HG03354 (cell line): Measurements from ENCODE around the gene KIAA1217.

Source experiments
- ATAC-seq: cut with Tn5 transposase; IDR thresholded peaks from one replicate; pipeline ENCODE4 v1.9.1; 2021; ENCODE audit warnings: mild to moderate bottlenecking; ENCODE audit not compliant: unreplicated experiment, poor library complexity, severe bottlenecking

The KIAA1217 gene

DNA sequence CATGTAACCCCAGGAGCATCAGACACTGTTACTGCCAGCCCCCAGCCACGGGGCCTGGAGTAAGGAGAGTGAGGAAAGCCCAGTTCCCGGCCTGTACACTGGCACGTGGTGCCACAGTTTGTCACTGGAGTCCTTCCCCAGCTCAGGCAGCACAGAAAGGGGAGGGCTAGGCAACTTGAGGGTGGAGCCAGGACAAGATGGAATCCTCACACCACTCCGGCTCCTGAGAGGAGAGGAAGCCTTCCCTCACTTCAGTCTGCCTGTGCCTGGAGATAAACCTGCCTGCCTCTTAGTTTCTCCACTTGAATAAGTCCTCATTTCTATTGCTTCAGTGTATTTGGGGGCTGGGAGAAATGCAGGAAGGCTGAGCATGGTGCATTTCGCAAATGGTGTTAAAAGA is 176.0 kb downstream of the KIAA1217 start:
- ATAC-seq = no peak

DNA sequence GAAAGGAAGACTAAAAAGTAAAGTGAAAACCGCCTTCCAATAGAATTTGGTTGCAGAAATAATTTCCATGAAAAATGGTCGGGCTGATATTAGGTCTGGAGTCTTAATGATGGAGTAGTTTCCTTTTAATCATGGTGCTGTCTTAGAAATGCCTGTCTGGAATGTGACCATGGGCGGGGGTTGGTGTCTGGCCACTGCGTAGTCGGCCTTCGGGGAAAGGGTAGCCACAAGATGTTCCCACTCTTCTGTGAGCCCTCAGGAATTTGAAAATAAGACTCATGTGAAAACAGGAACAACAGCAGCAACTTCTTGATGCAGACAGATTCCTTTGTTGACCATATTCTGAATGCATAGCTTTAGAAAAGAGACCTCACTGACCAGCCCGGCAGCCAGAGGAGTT is 176.8 kb downstream of the KIAA1217 start:
- no peak for ATAC-seq

- ATAC-seq = no peak
Observed at GRCh38 chr10:24390146-24390700, 181.3 kb downstream of the KIAA1217 start.

- no peak for ATAC-seq
Observed at GRCh38 chr10:24390746-24391145, 181.8 kb downstream of the KIAA1217 start.

DNA sequence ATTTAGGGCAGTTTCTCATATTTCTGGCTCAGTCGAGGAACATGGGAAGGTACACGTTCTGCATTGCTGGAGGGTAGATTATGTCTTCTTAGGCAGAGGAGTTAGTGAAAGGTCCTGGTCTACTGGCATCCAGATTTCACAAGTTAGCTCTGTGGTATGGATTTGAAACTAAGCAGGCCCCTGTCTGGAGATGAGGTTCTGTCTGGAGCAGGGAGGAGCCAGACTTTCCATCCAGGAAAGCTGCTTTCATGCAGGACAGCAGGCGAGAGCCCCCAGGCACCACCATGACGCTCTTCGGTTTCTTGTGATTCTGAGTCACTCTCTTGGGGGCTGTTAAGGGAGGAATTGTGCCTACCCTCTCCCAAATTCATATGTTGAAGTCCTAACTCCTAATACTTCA is 184.3 kb downstream of the KIAA1217 start:
- no peak for ATAC-seq

- ATAC-seq = no peak
Observed at GRCh38 chr10:24394461-24395190, 185.7 kb downstream of the KIAA1217 start.

- ATAC-seq = no peak
Observed at GRCh38 chr10:24396396-24396795, 187.5 kb downstream of the KIAA1217 start.

GRCh38 chr10:24397662-24398061 is 188.7 kb downstream of the KIAA1217 start:
- no peak for ATAC-seq

DNA sequence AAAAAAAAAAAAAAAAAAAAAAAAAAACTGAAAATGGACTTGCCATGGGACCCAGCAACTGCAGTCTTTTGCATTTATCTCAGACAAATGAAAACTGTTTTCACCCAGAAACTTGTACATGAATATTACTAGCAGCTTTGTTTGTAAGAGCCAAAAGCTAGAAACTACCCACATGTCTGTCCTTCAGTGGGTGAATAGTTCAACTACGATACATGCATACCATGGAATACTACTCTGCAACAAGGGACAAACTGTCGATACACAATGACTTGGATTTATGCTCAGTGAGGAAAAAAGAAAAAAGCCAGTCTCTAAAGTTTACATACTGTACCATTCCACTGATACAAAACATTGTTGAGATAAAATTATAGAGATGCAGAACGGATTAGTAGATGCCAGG is 195.6 kb downstream of the KIAA1217 start:
- no peak for ATAC-seq

- ATAC-seq = no peak
Observed at GRCh38 chr10:24405635-24406034, 196.7 kb downstream of the KIAA1217 start.

GRCh38 chr10:24406809-24407483 is 198.0 kb downstream of the KIAA1217 start:
- ATAC-seq = no peak

DNA sequence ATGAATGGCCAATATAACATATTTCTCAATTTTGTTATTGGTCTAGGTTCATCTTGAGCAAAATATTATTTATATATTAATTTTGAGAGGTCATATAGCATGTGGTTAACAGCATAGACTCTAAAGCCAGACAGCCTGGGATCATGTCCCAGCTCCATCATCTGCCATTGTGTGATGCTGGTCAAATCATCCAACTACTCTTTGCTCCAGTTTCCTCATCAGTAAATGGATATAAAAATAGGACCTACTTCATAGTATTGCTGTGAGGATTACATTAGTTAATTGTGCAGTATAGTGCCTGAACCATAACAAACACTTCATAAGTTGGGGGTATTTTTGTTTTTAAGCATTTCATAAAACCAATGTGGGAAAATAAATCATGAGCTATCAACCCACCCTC is 199.0 kb downstream of the KIAA1217 start:
- no peak for ATAC-seq

- ATAC-seq = no peak
Observed at GRCh38 chr10:24408365-24408764, 199.4 kb downstream of the KIAA1217 start.

DNA sequence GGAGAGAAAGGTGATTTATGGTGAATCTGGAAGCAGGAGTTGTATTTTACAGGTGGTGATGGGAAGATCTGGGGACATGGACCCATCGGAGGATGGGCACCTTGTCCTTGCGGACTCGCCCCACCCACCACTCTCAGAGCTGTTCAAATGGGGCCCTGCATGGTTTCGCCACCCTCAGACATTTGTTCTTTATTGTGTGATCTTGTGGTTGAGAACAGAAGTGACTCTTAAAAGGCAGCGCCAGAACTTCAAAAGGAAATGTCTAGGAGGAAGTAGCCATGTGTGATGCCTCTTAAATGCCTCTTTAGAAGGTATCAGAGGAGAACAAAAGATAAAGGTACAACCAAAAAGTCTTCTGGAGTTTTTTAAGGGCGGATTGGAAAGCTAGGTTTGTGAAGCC is 205.7 kb downstream of the KIAA1217 start:
- ATAC-seq = no peak

GRCh38 chr10:24415455-24416125 is 206.7 kb downstream of the KIAA1217 start:
- ATAC-seq = no peak

GRCh38 chr10:24416248-24416647 is 207.3 kb downstream of the KIAA1217 start:
- no peak for ATAC-seq

- ATAC-seq = no peak
Observed at GRCh38 chr10:24417053-24417452, 208.1 kb downstream of the KIAA1217 start.

- no peak for ATAC-seq
Observed at GRCh38 chr10:24418532-24418931, 209.6 kb downstream of the KIAA1217 start.

- ATAC-seq = no peak
Observed at GRCh38 chr10:24419066-24419465, 210.1 kb downstream of the KIAA1217 start.

DNA sequence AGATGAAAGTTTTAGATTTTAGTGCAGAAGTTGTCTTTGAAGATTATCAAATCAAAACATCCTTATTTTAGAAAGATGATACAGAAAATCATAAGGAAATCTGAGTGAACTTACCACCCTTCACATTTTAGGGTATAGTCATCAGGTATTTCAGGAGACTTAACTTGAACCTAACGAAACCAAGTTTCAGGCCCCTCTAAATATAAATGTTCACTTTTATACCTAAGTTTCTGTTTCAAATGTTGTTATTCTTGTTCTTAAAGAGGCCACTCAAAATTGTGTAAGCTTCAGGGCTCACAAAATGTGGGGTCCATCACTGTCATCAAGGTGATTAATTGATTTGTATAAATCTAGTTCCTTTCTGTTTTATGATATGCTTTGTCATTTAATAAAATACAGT is 216.2 kb downstream of the KIAA1217 start:
- ATAC-seq = no peak
